CD4-positive, alpha-beta T cell (primary cell): ENCODE measurements around the gene ARPP21. TPM values are rescaled to one million over a fixed set of nuclear protein-coding genes. Genes with fewer than 3 reads are reported as not detected.

Source experiments
- ATAC-seq: fragments of 200-7000 bp; cut with Tn5 transposase; one replicate; pipeline ENCODE4 v1.10.0; 2022; ENCODE audit warnings: mild to moderate bottlenecking; ENCODE audit not compliant: poor library complexity
- CTCF ChIA-PET: fragments of 350-600 bp; sonication (Branson Sonifier 250); formaldehyde crosslinking; loops from one replicate; lab custom pipeline; 2021; ENCODE audit warnings: antibody characterized with exemption, inconsistent platforms; lab: Charles Lee
- POLR2A ChIA-PET: fragments of 350-600 bp; sonication (Branson Sonifier 250); formaldehyde crosslinking; loops from one replicate; lab custom pipeline; 2021; ENCODE audit warnings: antibody characterized with exemption, inconsistent platforms; lab: Charles Lee
- DNase-seq, 14 experiments: peaks; one replicate each; pipeline ENCODE4 v3.0.0-alpha.2; 2013 to 2020; ENCODE audit warnings: mixed read lengths in 2 of 14
- H3K27ac ChIP-seq, 2 donors: one replicate each; pipeline versions ENCODE4 v1.5.1 to v1.7.0; 2013; ENCODE audit warnings: low read length in 2 of 2, low read depth in 1 of 2, mild to moderate bottlenecking in 1 of 2
- H3K27me3 ChIP-seq, 2 experiments: 1 replicate in 1 of 2; 2 replicates in 1 of 2; pipeline versions ENCODE4 v1.6.1 to v1.7.0; 2013; ENCODE audit warnings: low read length in 2 of 2, control low read depth in 1 of 2, mild to moderate bottlenecking in 1 of 2, moderate library complexity in 1 of 2; ENCODE audit not compliant: insufficient read depth in 2 of 2, control insufficient read depth in 1 of 2
- H3K36me3 ChIP-seq: one replicate; pipeline ENCODE4 v1.6.1; 2013; ENCODE audit warnings: low read length, control low read depth; ENCODE audit not compliant: insufficient read depth
- H3K4me1 ChIP-seq: one replicate; pipeline ENCODE4 v1.6.1; 2013; ENCODE audit warnings: low read length, control low read depth; ENCODE audit not compliant: insufficient read depth
- H3K4me3 ChIP-seq: one replicate; pipeline ENCODE4 v1.5.1; 2013; ENCODE audit warnings: mild to moderate bottlenecking, low read length, moderate library complexity
- H3K9me3 ChIP-seq, 2 experiments: 1 replicate in 1 of 2; 2 replicates in 1 of 2; pipeline versions ENCODE4 v1.6.1 to v1.7.0; 2013; ENCODE audit warnings: low read length in 2 of 2, mild to moderate bottlenecking in 2 of 2, control low read depth in 1 of 2, moderate library complexity in 1 of 2; ENCODE audit not compliant: control insufficient read depth in 1 of 2, insufficient read depth in 1 of 2
- H3K27ac Mint-ChIP-seq: one replicate; pipeline ENCODE4 v1.8.0; 2020; ENCODE audit warnings: mixed read lengths
- H3K27me3 Mint-ChIP-seq: one replicate; pipeline ENCODE4 v1.8.0; 2021; ENCODE audit warnings: mixed read lengths
- H3K36me3 Mint-ChIP-seq: one replicate; pipeline ENCODE4 v1.8.0; 2021; ENCODE audit warnings: low read depth, mixed read lengths
- H3K4me1 Mint-ChIP-seq: one replicate; pipeline ENCODE4 v1.8.0; 2021; ENCODE audit warnings: low read depth, mixed read lengths
- H3K4me3 Mint-ChIP-seq: one replicate; pipeline ENCODE4 v1.8.0; 2020; ENCODE audit warnings: mild to moderate bottlenecking, mixed read lengths
- H3K9me3 Mint-ChIP-seq: one replicate; pipeline ENCODE4 v1.8.0; 2020; ENCODE audit warnings: mixed read lengths
- intact Hi-C, 2 experiments: fragments of 100-400 bp; cut with DNase I in 1 of 2; cut with micrococcal nuclease in 1 of 2; formaldehyde crosslinking; loops; one replicate each; pipeline versions ENCODE4 v1.15.1 to v1.9.0; 2023 to 2025; cut with DNase I, micrococcal nuclease
- total RNA-seq, 174 experiments: library from RNA in 2 of 174; stranded (reverse) in 2 of 174; gene quantifications; one replicate each; pipeline ENCODE4 v1.2.3 and lab custom pipeline; 2021 to 2026
- TF ChIP-seq, protein P1 (sequence below): fragments of 200-600 bp; IDR thresholded peaks from one replicate; pipeline ENCODE4 v1.8.0; 2022; ENCODE audit warnings: antibody characterized with exemption, mild to moderate bottlenecking

The ARPP21 gene
- total RNA-seq, 2 experiments from 2014 or later: not detected

DNA sequence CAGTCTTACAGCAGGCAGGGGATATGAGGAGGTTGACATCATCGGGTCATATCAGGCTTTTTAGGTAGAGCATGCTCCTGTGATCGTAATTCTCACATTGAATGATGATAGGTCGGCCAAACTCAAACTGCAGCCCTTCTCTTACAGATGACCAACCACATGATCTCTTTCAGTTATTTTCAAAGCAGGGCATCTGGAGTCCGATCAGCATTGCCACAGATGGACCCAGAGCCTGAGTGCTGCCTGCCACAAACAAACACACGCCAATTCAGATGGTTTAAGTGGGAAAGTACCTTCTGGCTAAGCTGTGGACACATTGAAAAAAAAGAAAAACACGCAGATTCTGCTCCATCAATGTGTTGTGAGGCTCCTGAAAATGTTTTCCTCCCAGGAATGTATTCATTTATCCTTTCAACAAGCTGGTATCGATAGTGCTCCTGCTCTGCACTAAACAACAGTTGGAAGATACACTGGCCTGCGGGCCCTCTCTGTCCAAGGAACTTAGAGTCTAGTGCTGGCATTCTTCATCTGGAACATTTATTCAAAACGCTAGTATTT is 31.2 kb downstream of the ARPP21 start:
- no peaks in the 10 kb centered on the region for H3K36me3 ChIP-seq
- ChIA-PET CTCF (no interaction called here), POLR2A (no interaction called here)
- H3K4me1 ChIP-seq: no peaks in the 10 kb centered on the region
- H3K9me3 ChIP-seq: peaks cover 0 to 3% of the 10 kb centered on the region in 2 experiments
- Mint-ChIP-seq H3K27ac (no peak overlapping the region), H3K4me1 (no peaks in the 10 kb centered on the region), H3K9me3 (no peaks in the 10 kb centered on the region), H3K36me3 (no peaks in the 10 kb centered on the region), H3K27me3 (no peaks in the 10 kb centered on the region), H3K4me3 (no peak overlapping the region)
- H3K27ac ChIP-seq: no peak overlapping the region
- DNase-seq (no peak), ATAC-seq (no peak)
- no peaks in the 10 kb centered on the region for H3K27me3 ChIP-seq
- intact Hi-C loops: no loop called here
- H3K4me3 ChIP-seq: no peak overlapping the region
- TF ChIP-seq, protein P1, sequence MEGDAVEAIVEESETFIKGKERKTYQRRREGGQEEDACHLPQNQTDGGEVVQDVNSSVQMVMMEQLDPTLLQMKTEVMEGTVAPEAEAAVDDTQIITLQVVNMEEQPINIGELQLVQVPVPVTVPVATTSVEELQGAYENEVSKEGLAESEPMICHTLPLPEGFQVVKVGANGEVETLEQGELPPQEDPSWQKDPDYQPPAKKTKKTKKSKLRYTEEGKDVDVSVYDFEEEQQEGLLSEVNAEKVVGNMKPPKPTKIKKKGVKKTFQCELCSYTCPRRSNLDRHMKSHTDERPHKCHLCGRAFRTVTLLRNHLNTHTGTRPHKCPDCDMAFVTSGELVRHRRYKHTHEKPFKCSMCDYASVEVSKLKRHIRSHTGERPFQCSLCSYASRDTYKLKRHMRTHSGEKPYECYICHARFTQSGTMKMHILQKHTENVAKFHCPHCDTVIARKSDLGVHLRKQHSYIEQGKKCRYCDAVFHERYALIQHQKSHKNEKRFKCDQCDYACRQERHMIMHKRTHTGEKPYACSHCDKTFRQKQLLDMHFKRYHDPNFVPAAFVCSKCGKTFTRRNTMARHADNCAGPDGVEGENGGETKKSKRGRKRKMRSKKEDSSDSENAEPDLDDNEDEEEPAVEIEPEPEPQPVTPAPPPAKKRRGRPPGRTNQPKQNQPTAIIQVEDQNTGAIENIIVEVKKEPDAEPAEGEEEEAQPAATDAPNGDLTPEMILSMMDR: no peak

DNA sequence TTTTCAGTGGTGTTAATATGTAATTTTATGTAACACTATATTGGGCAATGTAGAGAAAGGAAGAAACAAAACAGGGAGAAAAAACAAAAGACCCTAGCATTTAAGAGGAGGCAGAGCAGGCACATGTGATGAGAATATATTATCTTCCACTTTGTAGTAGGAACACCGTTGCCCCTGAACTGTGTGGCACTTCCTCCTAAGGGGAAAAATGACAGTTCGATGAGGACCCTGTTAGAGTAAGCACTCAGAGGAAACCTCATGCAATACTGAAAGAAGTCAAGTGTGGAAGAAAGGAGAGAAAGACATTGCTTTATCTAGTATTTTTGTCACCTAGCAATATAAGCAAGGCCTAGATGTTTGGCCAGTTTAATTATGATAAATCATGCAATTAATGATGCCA is 32.2 kb downstream of the ARPP21 start:
- Mint-ChIP-seq H3K4me3 (no peak overlapping the region), H3K36me3 (no peaks in the 10 kb centered on the region), H3K9me3 (no peaks in the 10 kb centered on the region), H3K27ac (no peak overlapping the region), H3K27me3 (no peaks in the 10 kb centered on the region), H3K4me1 (no peaks in the 10 kb centered on the region)
- Histone ChIP-seq H3K4me1 (no peaks in the 10 kb centered on the region), H3K9me3 (peaks cover 0 to 3% of the 10 kb centered on the region in 2 experiments), H3K27me3 (no peaks in the 10 kb centered on the region), H3K36me3 (no peaks in the 10 kb centered on the region), H3K4me3 (no peak overlapping the region), H3K27ac (no peak overlapping the region)
- ChIA-PET CTCF (no interaction called here), POLR2A (no interaction called here)
- TF ChIP-seq, protein P1: no peak
- ATAC-seq: no peak
- DNase-seq: no peak
- intact Hi-C loops: no loop called here

DNA sequence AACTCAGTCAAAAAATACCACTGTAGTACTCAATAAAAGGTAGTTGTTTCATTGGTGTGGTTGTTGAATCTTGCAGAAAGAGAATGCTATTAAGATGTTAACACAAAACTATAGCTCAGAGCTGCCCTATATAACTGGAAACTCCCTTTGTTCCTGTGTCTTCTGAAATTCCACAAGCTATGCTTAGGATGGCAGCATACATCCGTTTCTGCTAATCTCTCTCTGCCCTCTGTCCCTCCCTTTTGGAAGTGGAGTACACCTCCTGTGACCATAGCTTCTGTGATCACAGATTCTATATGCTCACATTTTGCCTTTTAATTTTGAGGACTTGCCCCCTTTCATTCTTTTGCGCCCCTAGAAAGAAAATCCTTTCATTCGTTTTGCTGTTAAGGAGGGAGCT is 33.7 kb downstream of the ARPP21 start:
- ATAC-seq (no peak), DNase-seq (no peak)
- CTCF ChIA-PET: no interaction called here

More for the DNA sequence above, 33.7 kb downstream of the ARPP21 start:
- no peaks in the 10 kb centered on the region for H3K36me3 Mint-ChIP-seq
- no peak overlapping the region for H3K4me3 Mint-ChIP-seq
- TF ChIP-seq, protein P1: no peak
- Histone ChIP-seq H3K4me3 (no peak overlapping the region), H3K4me1 (no peaks in the 10 kb centered on the region), H3K36me3 (no peaks in the 10 kb centered on the region), H3K27me3 (no peaks in the 10 kb centered on the region), H3K9me3 (peaks cover 0 to 3% of the 10 kb centered on the region in 2 experiments), H3K27ac (no peak overlapping the region)
- no peaks in the 10 kb centered on the region for H3K9me3 Mint-ChIP-seq
- H3K4me1 Mint-ChIP-seq: no peaks in the 10 kb centered on the region
- POLR2A ChIA-PET: interaction anchor here (0.6 kb wide), 1 partner anchor 53 kb away, joined by 3 read pairs; no protein-coding TSS in a partner anchor
- H3K27me3 Mint-ChIP-seq: no peaks in the 10 kb centered on the region
- H3K27ac Mint-ChIP-seq: no peak overlapping the region
- intact Hi-C loops: no loop called here
